HepG2 (cell line): Measurements from ENCODE around the gene PRSS27. TPM values are rescaled to one million over a fixed set of nuclear protein-coding genes. Genes with fewer than 3 reads are reported as not detected.

Source experiments
- ARID4A ChIP-seq: sonication (generic); formaldehyde crosslinking; IDR thresholded peaks from 2 replicates; pipeline ENCODE4 v1.5.0; 2020; ENCODE audit warnings: mild to moderate bottlenecking, missing genetic modification reagents, borderline replicate concordance
- ZNF407 ChIP-seq: sonication (generic); formaldehyde crosslinking; IDR thresholded peaks from one replicate; pipeline ENCODE4 v1.5.1; 2020; ENCODE audit warnings: mild to moderate bottlenecking, missing genetic modification reagents; ENCODE audit errors: not compliant biosample characterization
- polyA plus RNA-seq, 8 experiments: library from polyadenylated mRNA; depleted of rRNA in 3 of 8; stranded (reverse) in 7 of 8; unstranded in 1 of 8; fragments of >200 nt; fragmentation: Illumina TruSeq in 4 of 8; extraction: Trizol in 4 of 8; gene quantifications; 2 replicates each; pipeline versions ENCODE4 v1.2.1 to v1.2.3, GENCODE V29; 2011 to 2016; ENCODE audit warnings: low read depth in 4 of 8, missing spikeins in 1 of 8, mixed read lengths in 1 of 8; ENCODE audit not compliant: insufficient read depth in 1 of 8
- total RNA-seq, 5 experiments: library from RNA; depleted of rRNA; stranded (reverse); fragments of >200 nt; fragmentation: Illumina TruSeq; extraction: Trizol; gene quantifications; 2 replicates each; pipeline ENCODE4 v1.2.3, GENCODE V29; 2016; ENCODE audit warnings: low read depth in 1 of 5

PRSS27 gene
- total and polyA plus RNA-seq, 2 of the 13 experiments (the other 11 are each of a cell fraction or from before 2014, with no cell fraction given) = 0.20 to 0.73 TPM

GRCh38 chr16:2712063-2712441 lies 8.0 kb downstream of the PRSS27 start (continued):
- TF ChIP-seq ARID4A (CRISPR knock-in tag) (0 out of 2 replicates have a peak, but pooled peaks have one; percentile 24), ZNF407 (no peak)
